C4-2B (cell line): ENCODE results near the gene DLST.

Experiments
- H3K27ac ChIP-seq: fragments of 450-650 bp; 2 replicates; pipeline ENCODE4 v1.5.1; 2017
- ZFX ChIP-seq: fragments of 450-650 bp; IDR thresholded peaks from 2 replicates; pipeline ENCODE4 v1.6.1; 2017
- TF ChIP-seq, protein P1 (sequence below): fragments of 450-650 bp; conservative IDR thresholded peaks from 2 replicates; pipeline ENCODE4 v1.5.1; 2017; ENCODE audit warnings: mild to moderate bottlenecking

The DLST gene

DNA sequence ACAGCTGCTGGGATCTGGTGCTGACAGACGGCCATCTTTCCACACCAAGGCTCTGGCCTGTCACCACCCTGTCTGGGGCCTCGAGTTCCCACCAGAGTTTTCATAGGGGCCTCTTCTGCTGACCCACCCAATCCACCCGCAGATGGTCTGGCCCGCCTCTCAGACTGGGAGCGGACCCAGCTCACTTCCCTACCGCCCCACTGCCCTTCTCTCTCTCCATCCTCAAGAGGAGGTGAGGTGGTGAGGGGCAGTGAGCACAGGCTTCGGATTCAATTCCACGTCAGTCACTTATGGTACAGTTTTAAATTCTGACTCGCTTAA is 53.6 kb downstream of the DLST start:
- TF ChIP-seq, protein P1, sequence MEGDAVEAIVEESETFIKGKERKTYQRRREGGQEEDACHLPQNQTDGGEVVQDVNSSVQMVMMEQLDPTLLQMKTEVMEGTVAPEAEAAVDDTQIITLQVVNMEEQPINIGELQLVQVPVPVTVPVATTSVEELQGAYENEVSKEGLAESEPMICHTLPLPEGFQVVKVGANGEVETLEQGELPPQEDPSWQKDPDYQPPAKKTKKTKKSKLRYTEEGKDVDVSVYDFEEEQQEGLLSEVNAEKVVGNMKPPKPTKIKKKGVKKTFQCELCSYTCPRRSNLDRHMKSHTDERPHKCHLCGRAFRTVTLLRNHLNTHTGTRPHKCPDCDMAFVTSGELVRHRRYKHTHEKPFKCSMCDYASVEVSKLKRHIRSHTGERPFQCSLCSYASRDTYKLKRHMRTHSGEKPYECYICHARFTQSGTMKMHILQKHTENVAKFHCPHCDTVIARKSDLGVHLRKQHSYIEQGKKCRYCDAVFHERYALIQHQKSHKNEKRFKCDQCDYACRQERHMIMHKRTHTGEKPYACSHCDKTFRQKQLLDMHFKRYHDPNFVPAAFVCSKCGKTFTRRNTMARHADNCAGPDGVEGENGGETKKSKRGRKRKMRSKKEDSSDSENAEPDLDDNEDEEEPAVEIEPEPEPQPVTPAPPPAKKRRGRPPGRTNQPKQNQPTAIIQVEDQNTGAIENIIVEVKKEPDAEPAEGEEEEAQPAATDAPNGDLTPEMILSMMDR: no peak
- no peak for TF ChIP-seq ZFX
- no peak overlapping the region for H3K27ac ChIP-seq

DNA sequence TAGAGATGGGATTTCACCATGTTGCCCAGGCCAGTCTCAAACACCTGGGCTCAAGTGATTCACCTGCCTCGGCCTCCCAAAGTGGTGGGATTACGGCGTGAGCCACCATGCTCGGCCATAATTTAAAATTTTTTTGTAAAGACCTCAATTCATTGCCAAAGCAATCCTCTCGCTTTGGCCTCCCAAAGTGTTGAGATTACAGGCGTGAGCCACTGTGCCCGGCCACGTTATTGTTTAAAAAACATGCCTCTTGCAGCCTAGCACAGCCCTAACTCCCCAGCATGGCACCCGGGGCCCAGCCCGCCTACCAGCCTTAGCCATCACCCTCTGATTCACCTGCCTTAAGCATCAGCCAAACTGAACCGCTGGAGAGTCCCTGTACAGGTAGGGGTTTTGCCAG is 54.4 kb downstream of the DLST start:
- TF ChIP-seq, protein P1: no peak
- TF ChIP-seq ZFX: no peak
- H3K27ac ChIP-seq: no peak overlapping the region

DNA sequence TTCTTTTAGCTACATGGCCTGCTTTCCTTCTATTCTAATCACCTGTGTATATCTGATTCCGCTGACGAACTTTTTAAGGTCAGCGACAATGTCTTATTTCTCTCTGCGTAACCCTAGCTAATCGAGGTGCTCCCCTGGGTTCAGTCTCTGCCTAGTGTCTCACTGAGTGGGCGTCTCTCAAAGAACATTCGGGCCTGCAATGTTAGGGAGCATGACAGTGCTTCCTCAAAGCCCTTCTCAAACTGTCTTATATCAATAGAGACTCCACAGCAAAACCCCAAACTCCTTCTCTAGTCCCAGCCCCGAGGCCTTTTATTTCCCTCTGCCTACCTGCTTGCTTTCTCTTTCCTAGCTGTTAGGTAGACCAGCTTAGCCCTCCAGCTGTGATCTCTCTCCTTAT is 55.0 kb downstream of the DLST start:
- TF ChIP-seq, protein P1: no peak
- no peak for TF ChIP-seq ZFX
- H3K27ac ChIP-seq: no peak overlapping the region

DNA sequence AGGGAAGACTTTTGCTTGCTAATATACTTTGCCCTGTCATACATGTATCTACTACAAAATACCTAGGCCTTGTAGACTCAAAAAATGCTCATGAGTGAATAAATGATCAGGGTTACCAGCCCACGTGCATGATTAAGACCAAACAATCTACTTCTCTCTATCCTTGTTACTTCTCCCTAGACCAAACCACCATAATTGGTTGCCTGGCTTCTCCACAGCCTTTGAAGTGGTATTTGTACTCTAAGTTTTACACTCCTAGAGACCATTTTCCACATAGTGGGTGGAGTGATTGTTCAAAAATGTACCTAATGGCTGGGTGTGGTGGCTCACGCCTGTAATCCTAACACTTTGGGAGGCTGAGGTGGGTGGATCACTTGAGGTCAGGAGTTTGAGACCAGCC is 55.5 kb downstream of the DLST start:
- no peak for TF ChIP-seq ZFX
- TF ChIP-seq, protein P1: no peak
- H3K27ac ChIP-seq: no peak overlapping the region

DNA sequence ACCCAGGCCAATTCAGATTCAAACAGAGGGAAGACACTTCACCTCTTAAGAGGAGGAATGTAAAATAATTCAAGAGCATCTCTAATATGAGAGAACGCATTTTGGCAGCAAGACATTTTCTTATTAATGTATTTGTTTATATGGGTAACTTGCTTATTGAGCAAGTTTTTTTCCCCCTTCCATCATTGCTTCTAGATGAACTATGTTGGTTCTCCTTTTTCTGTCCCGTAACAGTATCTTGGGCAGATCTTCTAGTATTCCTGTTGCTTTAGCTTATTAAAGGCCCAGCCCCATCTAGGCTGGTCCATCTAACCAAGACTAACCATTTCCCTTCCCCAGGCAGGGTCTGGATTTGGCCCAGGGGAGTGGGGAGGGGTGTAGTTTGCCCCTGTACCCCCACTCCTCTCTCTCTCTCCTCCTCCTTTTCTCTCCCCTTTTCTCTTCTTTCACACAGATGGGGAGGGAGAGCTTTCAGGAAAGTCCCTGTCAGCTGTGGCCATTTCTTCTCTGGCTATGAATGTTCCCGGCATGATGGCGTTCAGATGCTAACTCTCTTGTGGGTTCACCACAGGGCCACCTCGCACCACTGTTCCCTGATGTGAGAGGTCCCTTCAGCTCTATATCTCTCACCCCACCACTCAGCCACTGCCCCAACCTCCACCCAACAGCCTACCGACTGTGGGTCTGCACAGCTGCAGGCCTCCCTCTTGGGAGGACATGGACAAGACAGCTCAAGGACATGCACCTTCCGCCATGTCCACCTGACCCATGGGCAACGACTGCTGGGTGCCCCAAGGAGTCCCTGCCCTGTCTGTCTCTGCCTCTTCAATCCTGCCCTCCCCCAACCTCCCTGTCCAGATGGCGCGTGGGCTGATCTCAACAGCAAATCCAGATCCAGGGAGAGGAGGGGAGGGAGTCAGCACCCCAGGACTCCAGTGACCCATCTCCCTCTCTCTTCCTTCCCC is 57.1 kb downstream of the DLST start:
- TF ChIP-seq ZFX: no peak
- TF ChIP-seq, protein P1: no peak
- H3K27ac ChIP-seq: no peak overlapping the region

DNA sequence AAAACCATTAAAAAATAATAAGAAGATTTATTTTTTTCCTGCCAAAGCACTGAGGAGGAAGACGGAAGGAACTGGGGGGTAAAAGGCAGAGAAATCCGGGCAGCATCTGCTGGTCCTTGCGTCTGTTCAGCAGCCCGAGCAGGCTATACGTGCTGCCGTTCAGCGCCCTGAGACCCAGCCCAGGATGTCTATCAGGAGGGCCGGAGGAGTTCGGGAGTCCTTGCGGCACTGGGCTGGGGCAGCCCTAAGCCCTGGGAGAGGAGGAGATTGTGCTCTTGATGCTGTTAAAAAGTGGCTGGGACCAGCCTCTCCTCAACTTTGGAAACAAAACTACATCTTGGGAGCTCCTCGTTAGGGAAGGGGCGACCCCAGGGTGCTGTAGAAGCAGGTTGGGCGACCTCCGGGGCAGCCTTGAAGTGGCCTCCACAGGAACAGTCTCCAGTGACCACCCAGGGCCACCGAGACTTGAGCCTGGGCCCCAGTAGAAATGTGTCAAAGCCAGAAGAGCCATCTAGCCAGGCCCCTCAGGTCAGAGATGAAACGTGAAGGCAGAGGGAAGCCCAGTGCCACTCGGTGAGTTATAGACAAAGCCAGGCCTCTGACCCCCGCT is 59.3 kb downstream of the DLST start:
- TF ChIP-seq, protein P1: no peak
- TF ChIP-seq ZFX: no peak
- no peak overlapping the region for H3K27ac ChIP-seq

GRCh38 chr14:74941676-74942097 is 60.0 kb downstream of the DLST start:
- no peak overlapping the region for H3K27ac ChIP-seq
- TF ChIP-seq, protein P1: no peak
- TF ChIP-seq ZFX: no peak
